H9 (cell line): ENCODE results near the gene TRAP1. TPM values are rescaled to one million over a fixed set of nuclear protein-coding genes. Genes with fewer than 3 reads are reported as not detected.
A peak's percentile ranks its signal among the peaks of the same experiment; 100 is the strongest.

Experiments used
- DNase-seq: peaks from one replicate; pipeline ENCODE4 v3.0.0-alpha.2; 2017
- H2AFZ ChIP-seq: one replicate; pipeline ENCODE4 v1.6.1; 2013; ENCODE audit warnings: mild to moderate bottlenecking, low read length, control low read depth, moderate library complexity
- H2AK5ac ChIP-seq: 2 replicates; pipeline ENCODE4 v1.6.1; 2013; ENCODE audit warnings: low read length, control low read depth, mixed read lengths; ENCODE audit not compliant: insufficient read length
- H2BK120ac ChIP-seq: one replicate; pipeline ENCODE4 v1.6.1; 2013; ENCODE audit warnings: low read depth, mild to moderate bottlenecking, low read length, control low read depth, inconsistent platforms; ENCODE audit not compliant: poor library complexity, severe bottlenecking
- H2BK12ac ChIP-seq: 2 replicates; pipeline ENCODE4 v1.6.1; 2013; ENCODE audit warnings: low read length, control low read depth, mixed read lengths, low read depth; ENCODE audit not compliant: insufficient read length
- H2BK15ac ChIP-seq: 2 replicates; pipeline ENCODE4 v1.6.1; 2013; ENCODE audit warnings: low read depth, low read length, control low read depth
- H2BK20ac ChIP-seq: one replicate; pipeline ENCODE4 v1.6.1; 2013; ENCODE audit warnings: low read depth, mild to moderate bottlenecking, low read length, control low read depth, inconsistent platforms; ENCODE audit not compliant: poor library complexity, severe bottlenecking
- H2BK5ac ChIP-seq: 2 replicates; pipeline ENCODE4 v1.6.1; 2013; ENCODE audit warnings: low read length, control low read depth, mixed read lengths; ENCODE audit not compliant: insufficient read length
- H3K14ac ChIP-seq: 2 replicates; pipeline ENCODE4 v1.6.1; 2013; ENCODE audit warnings: low read length, control low read depth; ENCODE audit not compliant: insufficient read depth
- H3K18ac ChIP-seq: 2 replicates; pipeline ENCODE4 v1.6.1; 2013; ENCODE audit warnings: low read depth, mild to moderate bottlenecking, mixed read lengths, low read length, control low read depth; ENCODE audit not compliant: insufficient read length
- H3K23ac ChIP-seq: 2 replicates; pipeline ENCODE4 v1.6.1; 2013; ENCODE audit warnings: low read length, control low read depth, mixed read lengths, low read depth; ENCODE audit not compliant: insufficient read length
- H3K23me2 ChIP-seq: 2 replicates; pipeline ENCODE4 v1.6.1; 2013; ENCODE audit warnings: low read depth, mild to moderate bottlenecking, mixed read lengths, low read length, control low read depth; ENCODE audit not compliant: insufficient read length, poor library complexity, severe bottlenecking
- H3K27ac ChIP-seq: 2 replicates; pipeline ENCODE4 v1.5.1; 2013; ENCODE audit warnings: low read length, control low read depth, mixed read lengths, low read depth; ENCODE audit not compliant: insufficient read length
- H3K27me3 ChIP-seq: 2 replicates; pipeline ENCODE4 v1.6.1; 2013; ENCODE audit warnings: low read length, control low read depth, inconsistent platforms; ENCODE audit not compliant: insufficient read depth
- H3K4ac ChIP-seq: 2 replicates; pipeline ENCODE4 v1.6.1; 2013; ENCODE audit warnings: low read depth, mild to moderate bottlenecking, control low read depth, inconsistent platforms, low read length, moderate library complexity
- H3K4me1 ChIP-seq: 2 replicates; pipeline ENCODE4 v1.6.1; 2013; ENCODE audit warnings: low read length, control low read depth, inconsistent platforms; ENCODE audit not compliant: insufficient read depth
- H3K4me2 ChIP-seq: 2 replicates; pipeline ENCODE4 v1.6.1; 2013; ENCODE audit warnings: low read length, control low read depth, mixed read lengths; ENCODE audit not compliant: insufficient read length, insufficient read depth
- H3K56ac ChIP-seq: 2 replicates; pipeline ENCODE4 v1.6.1; 2013; ENCODE audit warnings: low read depth, mild to moderate bottlenecking, mixed read lengths, low read length, control low read depth; ENCODE audit not compliant: insufficient read length
- H3K79me1 ChIP-seq: 2 replicates; pipeline ENCODE4 v1.6.1; 2013; ENCODE audit warnings: low read depth, mild to moderate bottlenecking, moderate library complexity, low read length, control low read depth, inconsistent platforms; ENCODE audit not compliant: insufficient read depth, poor library complexity, severe bottlenecking
- H3K79me2 ChIP-seq: 2 replicates; pipeline ENCODE4 v1.6.1; 2013; ENCODE audit warnings: low read length, control low read depth, inconsistent platforms; ENCODE audit not compliant: insufficient read depth
- H3K9ac ChIP-seq: 2 replicates; pipeline ENCODE4 v1.6.1; 2013; ENCODE audit warnings: low read length, control low read depth, mixed read lengths; ENCODE audit not compliant: insufficient read length; ENCODE audit errors: extremely low read depth
- H3K9me3 ChIP-seq: one replicate; pipeline ENCODE4 v1.6.1; 2013; ENCODE audit warnings: low read depth, low read length, inconsistent platforms; ENCODE audit not compliant: control insufficient read depth
- H3T11ph ChIP-seq: one replicate; pipeline ENCODE4 v1.6.1; 2013; ENCODE audit warnings: mild to moderate bottlenecking, low read length, control low read depth, inconsistent platforms
- H4K20me1 ChIP-seq: one replicate; pipeline ENCODE4 v1.6.1; 2013; ENCODE audit not compliant: control insufficient read depth, insufficient read length, insufficient read depth
- H4K5ac ChIP-seq: 2 replicates; pipeline ENCODE4 v1.6.1; 2013; ENCODE audit warnings: low read depth, mild to moderate bottlenecking, mixed read lengths, low read length, control low read depth; ENCODE audit not compliant: insufficient read length
- H4K8ac ChIP-seq: replicated peaks from 2 replicates; pipeline ENCODE4 v1.6.1; 2013; ENCODE audit warnings: low read length, control low read depth, mixed read lengths, low read depth; ENCODE audit not compliant: insufficient read length
- H4K91ac ChIP-seq: 2 replicates; pipeline ENCODE4 v1.6.1; 2013; ENCODE audit warnings: low read depth, mild to moderate bottlenecking, moderate library complexity, mixed read lengths, low read length, control low read depth; ENCODE audit not compliant: insufficient read length
- H3K27ac Mint-ChIP-seq, 3 experiments: 2 replicates in 2 of 3; 3 replicates in 1 of 3; pipeline ENCODE4 v1.8.0; 2020 to 2021; ENCODE audit warnings: mixed read lengths in 3 of 3, mild to moderate bottlenecking in 1 of 3, moderate library complexity in 1 of 3
- H3K27me3 Mint-ChIP-seq: 2 replicates; pipeline ENCODE4 v1.8.0; 2021; ENCODE audit warnings: low read depth, mild to moderate bottlenecking, moderate library complexity, mixed read lengths
- H3K36me3 Mint-ChIP-seq, 3 experiments: 2 replicates in 2 of 3; 3 replicates in 1 of 3; pipeline ENCODE4 v1.8.0; 2020 to 2021; ENCODE audit warnings: low read depth in 3 of 3, mixed read lengths in 3 of 3; ENCODE audit not compliant: insufficient read depth in 1 of 3
- H3K4me1 Mint-ChIP-seq, 2 experiments: 2 replicates each; pipeline ENCODE4 v1.8.0; 2020; ENCODE audit warnings: mixed read lengths in 2 of 2
- H3K4me3 Mint-ChIP-seq, 2 experiments: 2 replicates in 1 of 2; 3 replicates in 1 of 2; pipeline ENCODE4 v1.8.0; 2020 to 2021; ENCODE audit warnings: mild to moderate bottlenecking in 2 of 2, mixed read lengths in 2 of 2, moderate library complexity in 1 of 2
- H3K9me3 Mint-ChIP-seq, 2 experiments: 2 replicates in 1 of 2; 3 replicates in 1 of 2; pipeline ENCODE4 v1.8.0; 2020; ENCODE audit warnings: mild to moderate bottlenecking in 2 of 2, mixed read lengths in 2 of 2, moderate library complexity in 1 of 2
- WGBS: extraction: QIAGEN DNeasy Blood & Tissue Kit; methylation state at CpG from one replicate; pipeline ENCODE4 v1.1.7; 2013; ENCODE audit warnings: missing lambda C conversion rate, low lambda C conversion rate, mixed read lengths; ENCODE audit not compliant: insufficient read length; ENCODE audit errors: extremely low coverage; 5-methylcytosine and 5-hydroxymethylcytosine counted together
- total RNA-seq: library from RNA; stranded (reverse); gene quantifications from 2 replicates; pipeline ENCODE4 v1.2.1, GENCODE V29; 2021
- TF ChIP-seq, protein P1 (sequence below): fragments of 200-600 bp; sonication (generic); conservative IDR thresholded peaks from 3 replicates; pipeline ENCODE4 v1.8.0; 2021; ENCODE audit warnings: antibody characterized with exemption, mild to moderate bottlenecking

TRAP1 gene
- total RNA-seq, 1 experiment from 2014 or later = 211 TPM

GRCh38 chr16:3677994-3678393, 39.3 kb downstream of the TRAP1 start:
- no peaks in the 10 kb centered on the region for H3K79me1 ChIP-seq
- H2BK20ac ChIP-seq = no peak overlapping the region
- no peak overlapping the region for H3K23ac ChIP-seq
- Mint-ChIP-seq H3K4me1 (no peaks in the 10 kb centered on the region), H3K27ac (0 out of 7 replicates have a peak overlapping the region, but pooled peaks of 1 of the 3 experiments have one; percentile 49), H3K4me3 (peak overlapping the region in 1 of 2 experiments; percentile 5; a peak in 1 of 5 replicates), H3K36me3 (peaks cover 50 to 87% (median 79%) of the 10 kb centered on the region in 3 experiments), H3K27me3 (no peaks in the 10 kb centered on the region; the same call in 1 of the 2 replicates), H3K9me3 (0 out of 5 replicates have a peak, but pooled peaks cover 0 to 4% of the 10 kb centered on the region in 2 experiments)
- H3K27me3 ChIP-seq = no peaks in the 10 kb centered on the region
- H3K4me2 ChIP-seq = no peak overlapping the region
- no peak overlapping the region for H3K56ac ChIP-seq
- H3K79me2 ChIP-seq = no peaks in the 10 kb centered on the region
- H3T11ph ChIP-seq = no peak overlapping the region
- H4K5ac ChIP-seq = no peak overlapping the region
- H2AK5ac ChIP-seq = no peak overlapping the region
- H2BK15ac ChIP-seq = no peak overlapping the region
- DNase-seq = no peak
- no peaks in the 10 kb centered on the region for H3K4me1 ChIP-seq
- no peak overlapping the region for H3K4ac ChIP-seq
- H3K18ac ChIP-seq = no peak overlapping the region
- no peak overlapping the region for H2BK12ac ChIP-seq
- H4K91ac ChIP-seq = no peak overlapping the region
- H4K20me1 ChIP-seq = no peaks in the 10 kb centered on the region
- no peak overlapping the region for H3K9ac ChIP-seq
- WGBS = no CpG with 5 or more reads among the region's 11 CpGs
- no peak overlapping the region for H4K8ac ChIP-seq
- TF ChIP-seq, protein P1, sequence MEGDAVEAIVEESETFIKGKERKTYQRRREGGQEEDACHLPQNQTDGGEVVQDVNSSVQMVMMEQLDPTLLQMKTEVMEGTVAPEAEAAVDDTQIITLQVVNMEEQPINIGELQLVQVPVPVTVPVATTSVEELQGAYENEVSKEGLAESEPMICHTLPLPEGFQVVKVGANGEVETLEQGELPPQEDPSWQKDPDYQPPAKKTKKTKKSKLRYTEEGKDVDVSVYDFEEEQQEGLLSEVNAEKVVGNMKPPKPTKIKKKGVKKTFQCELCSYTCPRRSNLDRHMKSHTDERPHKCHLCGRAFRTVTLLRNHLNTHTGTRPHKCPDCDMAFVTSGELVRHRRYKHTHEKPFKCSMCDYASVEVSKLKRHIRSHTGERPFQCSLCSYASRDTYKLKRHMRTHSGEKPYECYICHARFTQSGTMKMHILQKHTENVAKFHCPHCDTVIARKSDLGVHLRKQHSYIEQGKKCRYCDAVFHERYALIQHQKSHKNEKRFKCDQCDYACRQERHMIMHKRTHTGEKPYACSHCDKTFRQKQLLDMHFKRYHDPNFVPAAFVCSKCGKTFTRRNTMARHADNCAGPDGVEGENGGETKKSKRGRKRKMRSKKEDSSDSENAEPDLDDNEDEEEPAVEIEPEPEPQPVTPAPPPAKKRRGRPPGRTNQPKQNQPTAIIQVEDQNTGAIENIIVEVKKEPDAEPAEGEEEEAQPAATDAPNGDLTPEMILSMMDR = no peak
- H2BK5ac ChIP-seq = no peak overlapping the region
- no peaks in the 10 kb centered on the region for H3K9me3 ChIP-seq
- no peak overlapping the region for H2BK120ac ChIP-seq
- no peaks in the 10 kb centered on the region for H3K23me2 ChIP-seq
- no peak overlapping the region for H3K27ac ChIP-seq
- H3K14ac ChIP-seq = no peak overlapping the region
- no peak overlapping the region for H2AFZ ChIP-seq
